Astrocyte (in vitro differentiated cells and primary cell): ENCODE data around the gene PTPN1.

Experiments
- EZH2 ChIP-seq: IDR thresholded peaks from 2 replicates; pipeline ENCODE4 v1.6.1; 2012; ENCODE audit warnings: mild to moderate bottlenecking, low read length, inconsistent platforms; ENCODE audit not compliant: insufficient read depth
- TF ChIP-seq, protein P1 (sequence below): IDR thresholded peaks from 2 replicates; pipeline ENCODE4 v1.5.1; 2011; ENCODE audit warnings: low read depth, mild to moderate bottlenecking, inconsistent platforms, low read length, moderate library complexity; ENCODE audit not compliant: insufficient read depth

DNA sequence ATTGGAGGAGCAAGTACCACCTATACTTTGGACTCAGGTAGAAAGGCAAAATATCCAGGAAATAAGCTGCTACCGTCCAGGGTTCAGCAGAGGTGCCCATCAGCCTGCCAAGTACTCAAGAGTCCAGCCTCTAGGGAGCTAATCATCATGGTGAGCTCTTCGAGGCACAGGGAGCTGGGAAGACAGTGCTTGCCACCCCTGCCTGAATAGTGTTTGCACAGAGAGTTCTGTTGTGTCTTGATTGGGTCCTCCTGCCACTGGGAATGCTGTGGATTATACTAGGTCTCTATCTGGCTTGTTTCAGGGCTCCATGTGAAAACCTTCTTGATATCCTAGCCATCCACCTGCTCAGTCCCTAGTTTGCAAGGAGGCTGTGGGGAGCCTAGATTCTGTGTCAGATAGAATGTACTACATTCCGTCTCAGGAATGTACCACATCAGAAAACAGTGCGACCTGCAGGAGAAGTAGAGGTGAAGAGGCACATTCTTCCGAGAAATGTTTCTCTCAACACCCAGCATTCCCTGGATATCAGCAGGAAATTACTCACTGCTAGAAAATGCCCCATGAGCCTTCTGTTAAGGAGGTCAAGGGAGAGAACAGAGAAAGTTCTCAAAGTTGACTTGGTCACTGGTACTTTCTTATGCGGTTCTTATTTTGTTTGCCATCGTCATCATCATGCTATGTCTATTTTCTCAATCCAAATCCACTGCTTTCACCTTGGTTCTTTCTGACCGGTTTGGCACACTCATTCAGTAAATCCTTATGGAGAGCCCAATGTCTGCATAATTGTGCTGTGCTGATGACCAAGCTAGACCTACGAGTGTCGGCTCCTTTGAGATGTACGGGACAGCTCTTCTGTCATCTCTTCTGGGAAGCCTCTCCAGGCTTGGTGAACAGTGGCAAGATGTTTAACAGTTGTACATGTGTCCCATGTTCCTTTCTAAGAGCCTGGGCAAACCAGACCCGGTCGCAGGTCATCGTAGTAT, 30.7 kb downstream of the PTPN1 start:
- no peak for TF ChIP-seq EZH2
- TF ChIP-seq, protein P1, sequence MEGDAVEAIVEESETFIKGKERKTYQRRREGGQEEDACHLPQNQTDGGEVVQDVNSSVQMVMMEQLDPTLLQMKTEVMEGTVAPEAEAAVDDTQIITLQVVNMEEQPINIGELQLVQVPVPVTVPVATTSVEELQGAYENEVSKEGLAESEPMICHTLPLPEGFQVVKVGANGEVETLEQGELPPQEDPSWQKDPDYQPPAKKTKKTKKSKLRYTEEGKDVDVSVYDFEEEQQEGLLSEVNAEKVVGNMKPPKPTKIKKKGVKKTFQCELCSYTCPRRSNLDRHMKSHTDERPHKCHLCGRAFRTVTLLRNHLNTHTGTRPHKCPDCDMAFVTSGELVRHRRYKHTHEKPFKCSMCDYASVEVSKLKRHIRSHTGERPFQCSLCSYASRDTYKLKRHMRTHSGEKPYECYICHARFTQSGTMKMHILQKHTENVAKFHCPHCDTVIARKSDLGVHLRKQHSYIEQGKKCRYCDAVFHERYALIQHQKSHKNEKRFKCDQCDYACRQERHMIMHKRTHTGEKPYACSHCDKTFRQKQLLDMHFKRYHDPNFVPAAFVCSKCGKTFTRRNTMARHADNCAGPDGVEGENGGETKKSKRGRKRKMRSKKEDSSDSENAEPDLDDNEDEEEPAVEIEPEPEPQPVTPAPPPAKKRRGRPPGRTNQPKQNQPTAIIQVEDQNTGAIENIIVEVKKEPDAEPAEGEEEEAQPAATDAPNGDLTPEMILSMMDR = peak; percentile 18
